Osteoblast (primary cell): ENCODE results near the gene RASEF. TPM values are rescaled to one million over a fixed set of nuclear protein-coding genes. Genes with fewer than 3 reads are reported as not detected.

ENCODE experiments used
- DNase-seq: peaks from one replicate; pipeline ENCODE4 v3.0.0; 2011; ENCODE audit warnings: low spot score, mixed read lengths; ENCODE audit not compliant: insufficient read length; ENCODE audit errors: missing footprints
- H2AFZ ChIP-seq: 2 replicates; pipeline ENCODE4 v1.6.0; 2011; ENCODE audit warnings: mild to moderate bottlenecking, low read length
- H3K27ac ChIP-seq: 2 replicates; pipeline ENCODE4 v1.5.1; 2011; ENCODE audit warnings: mild to moderate bottlenecking, low read depth, low read length, moderate library complexity
- H3K27me3 ChIP-seq: 2 replicates; pipeline ENCODE4 v1.6.0; 2012; ENCODE audit warnings: mild to moderate bottlenecking, control low read depth, inconsistent platforms, low read length, moderate library complexity; ENCODE audit not compliant: insufficient read depth
- H3K36me3 ChIP-seq: 2 replicates; pipeline ENCODE4 v1.5.1; 2011; ENCODE audit warnings: mild to moderate bottlenecking, low read length, control low read depth, moderate library complexity; ENCODE audit not compliant: insufficient read depth
- H3K4me1 ChIP-seq: 2 replicates; pipeline ENCODE4 v1.5.1; 2011; ENCODE audit warnings: mild to moderate bottlenecking, low read length, control low read depth, moderate library complexity; ENCODE audit not compliant: insufficient read depth
- H3K4me2 ChIP-seq: 2 replicates; pipeline ENCODE4 v1.6.0; 2011; ENCODE audit warnings: mild to moderate bottlenecking, low read length; ENCODE audit not compliant: insufficient read depth
- H3K4me3 ChIP-seq: fragments of 200-600 bp; sonication (generic); 3 replicates; pipeline ENCODE4 v1.5.1; 2012; ENCODE audit warnings: mild to moderate bottlenecking, low read length, inconsistent platforms; ENCODE audit not compliant: insufficient read depth
- H3K79me2 ChIP-seq: 2 replicates; pipeline ENCODE4 v1.6.0; 2012; ENCODE audit warnings: mild to moderate bottlenecking, low read length, control low read depth, inconsistent platforms; ENCODE audit not compliant: insufficient read depth
- H3K9me3 ChIP-seq: 2 replicates; pipeline ENCODE4 v1.5.1; 2011; ENCODE audit warnings: low read depth, low read length, control low read depth
- H4K20me1 ChIP-seq: 2 replicates; pipeline ENCODE4 v1.6.0; 2012; ENCODE audit warnings: mild to moderate bottlenecking, low read length, control low read depth; ENCODE audit not compliant: insufficient read depth
- total RNA-seq: library from RNA; depleted of rRNA; stranded (reverse); fragments of >200 nt; gene quantifications from 2 replicates; pipeline ENCODE4 v1.2.3, GENCODE V29; 2012
- TF ChIP-seq, protein P1 (sequence below): IDR thresholded peaks from 2 replicates; pipeline ENCODE4 v1.5.1; 2011; ENCODE audit warnings: mild to moderate bottlenecking, low read depth, low read length, moderate library complexity; ENCODE audit errors: extremely low read depth

The RASEF gene
- total RNA-seq, 1 donor, result 1.4 TPM

DNA sequence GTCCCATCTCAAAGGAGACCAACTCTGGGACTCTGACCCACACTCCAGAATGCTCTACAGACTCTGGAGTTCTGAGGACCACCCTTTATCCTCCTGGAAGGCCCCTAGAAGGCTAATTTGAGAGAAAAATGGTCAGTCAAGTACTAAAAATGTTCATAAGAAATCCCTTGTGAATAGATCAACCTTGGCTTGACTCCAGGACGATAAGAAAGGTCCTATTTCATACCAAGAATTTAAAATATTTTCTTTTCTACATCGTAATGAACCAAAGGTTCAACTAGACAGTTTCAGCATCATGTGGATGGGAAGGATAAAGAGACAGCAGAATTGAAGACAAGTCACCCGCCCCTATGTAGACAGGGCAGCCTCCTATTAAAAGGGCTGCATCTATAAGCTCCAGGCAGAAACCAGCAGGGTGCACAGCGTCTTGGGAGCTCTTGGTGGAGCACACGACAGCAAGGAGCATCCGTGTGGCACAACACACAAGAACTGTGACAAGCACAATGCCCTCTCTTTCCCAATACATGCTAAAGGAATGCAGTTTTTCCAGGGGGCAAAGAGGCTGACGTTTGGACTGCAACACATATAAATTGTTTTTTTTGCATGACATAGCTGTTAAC, 38.3 kb downstream of the RASEF start:
- Histone ChIP-seq H4K20me1 (no peaks in the 10 kb centered on the region), H2AFZ (no peak overlapping the region), H3K27ac (no peak overlapping the region), H3K4me1 (peaks cover 20% of the 10 kb centered on the region), H3K9me3 (no peaks in the 10 kb centered on the region), H3K4me3 (no peak overlapping the region), H3K79me2 (no peaks in the 10 kb centered on the region), H3K4me2 (no peak overlapping the region), H3K36me3 (no peaks in the 10 kb centered on the region), H3K27me3 (no peaks in the 10 kb centered on the region)
- TF ChIP-seq, protein P1, sequence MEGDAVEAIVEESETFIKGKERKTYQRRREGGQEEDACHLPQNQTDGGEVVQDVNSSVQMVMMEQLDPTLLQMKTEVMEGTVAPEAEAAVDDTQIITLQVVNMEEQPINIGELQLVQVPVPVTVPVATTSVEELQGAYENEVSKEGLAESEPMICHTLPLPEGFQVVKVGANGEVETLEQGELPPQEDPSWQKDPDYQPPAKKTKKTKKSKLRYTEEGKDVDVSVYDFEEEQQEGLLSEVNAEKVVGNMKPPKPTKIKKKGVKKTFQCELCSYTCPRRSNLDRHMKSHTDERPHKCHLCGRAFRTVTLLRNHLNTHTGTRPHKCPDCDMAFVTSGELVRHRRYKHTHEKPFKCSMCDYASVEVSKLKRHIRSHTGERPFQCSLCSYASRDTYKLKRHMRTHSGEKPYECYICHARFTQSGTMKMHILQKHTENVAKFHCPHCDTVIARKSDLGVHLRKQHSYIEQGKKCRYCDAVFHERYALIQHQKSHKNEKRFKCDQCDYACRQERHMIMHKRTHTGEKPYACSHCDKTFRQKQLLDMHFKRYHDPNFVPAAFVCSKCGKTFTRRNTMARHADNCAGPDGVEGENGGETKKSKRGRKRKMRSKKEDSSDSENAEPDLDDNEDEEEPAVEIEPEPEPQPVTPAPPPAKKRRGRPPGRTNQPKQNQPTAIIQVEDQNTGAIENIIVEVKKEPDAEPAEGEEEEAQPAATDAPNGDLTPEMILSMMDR, result no peak
- DNase-seq, result no peak

DNA sequence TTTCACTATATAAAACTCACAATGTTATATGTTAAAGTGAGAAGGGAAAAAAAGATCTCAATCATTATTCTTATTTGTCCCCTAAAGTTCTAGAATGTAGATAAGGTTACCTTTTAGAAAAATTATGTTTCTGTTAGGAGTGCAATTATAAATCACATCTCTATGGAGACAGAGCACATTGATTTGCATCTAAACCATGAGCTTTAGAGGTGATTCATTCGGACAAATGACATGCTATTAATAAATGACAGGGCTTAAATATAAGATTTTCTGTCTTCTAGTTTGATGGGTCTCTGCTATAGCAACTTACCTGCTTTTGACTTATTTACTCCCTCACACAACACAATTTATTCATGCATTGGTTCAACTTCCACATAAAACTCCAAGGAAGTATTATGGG, 39.8 kb downstream of the RASEF start:
- Histone ChIP-seq H3K4me3 (no peak overlapping the region), H3K9me3 (no peaks in the 10 kb centered on the region), H3K27me3 (no peaks in the 10 kb centered on the region), H3K79me2 (no peaks in the 10 kb centered on the region), H3K4me2 (no peak overlapping the region), H3K27ac (no peak overlapping the region), H3K4me1 (peaks cover 17% of the 10 kb centered on the region), H4K20me1 (no peaks in the 10 kb centered on the region), H2AFZ (no peak overlapping the region), H3K36me3 (no peaks in the 10 kb centered on the region)
- no peak for DNase-seq
- TF ChIP-seq, protein P1, result no peak

DNA sequence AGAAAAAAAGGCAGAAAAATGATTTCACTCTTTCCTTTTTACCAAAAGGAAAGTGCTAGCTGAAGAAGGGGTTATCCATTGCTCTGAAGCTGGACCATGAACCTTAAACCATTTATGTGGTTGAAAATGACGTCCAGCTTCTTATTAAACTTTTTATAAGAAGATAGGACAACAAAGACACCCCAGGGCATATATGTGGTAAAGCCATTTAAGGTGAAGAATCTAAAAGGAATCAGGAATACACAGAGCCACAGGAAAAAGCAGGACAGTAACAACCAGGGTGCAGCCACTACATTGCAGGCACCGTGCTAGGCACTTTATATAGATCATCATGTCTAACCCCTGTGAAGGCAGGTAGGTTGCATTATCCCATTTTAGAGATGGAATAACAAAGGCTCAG, 42.1 kb downstream of the RASEF start:
- Histone ChIP-seq H3K27ac (no peak overlapping the region), H3K79me2 (no peaks in the 10 kb centered on the region), H3K4me3 (no peak overlapping the region), H2AFZ (no peak overlapping the region), H3K27me3 (no peaks in the 10 kb centered on the region), H3K9me3 (no peaks in the 10 kb centered on the region), H4K20me1 (no peaks in the 10 kb centered on the region), H3K4me1 (peaks cover 4% of the 10 kb centered on the region), H3K4me2 (no peak overlapping the region), H3K36me3 (no peaks in the 10 kb centered on the region)
- TF ChIP-seq, protein P1, result no peak
- no peak for DNase-seq

DNA sequence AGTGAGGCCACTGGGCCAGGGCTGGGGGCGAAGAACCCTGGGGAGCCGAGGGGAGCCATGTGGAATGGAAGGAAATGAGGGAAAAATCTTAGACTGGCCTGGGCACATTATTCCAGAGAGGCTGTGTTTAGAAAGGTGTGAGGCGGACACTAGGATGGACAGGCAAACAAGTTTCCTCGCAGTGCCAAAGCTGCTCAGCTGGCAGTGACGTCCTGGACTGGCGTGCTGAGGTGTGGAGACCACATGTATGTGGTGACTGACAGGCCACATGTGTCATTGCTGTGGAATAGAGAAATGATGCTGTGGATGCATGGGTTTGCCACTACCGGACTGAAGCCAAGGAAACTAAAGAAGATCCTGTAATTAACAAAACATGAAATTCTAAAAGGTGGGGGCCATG, 42.6 kb downstream of the RASEF start:
- Histone ChIP-seq H3K9me3 (no peaks in the 10 kb centered on the region), H2AFZ (no peak overlapping the region), H3K27ac (no peak overlapping the region), H3K27me3 (no peaks in the 10 kb centered on the region), H3K4me2 (no peak overlapping the region), H4K20me1 (no peaks in the 10 kb centered on the region), H3K36me3 (no peaks in the 10 kb centered on the region), H3K4me1 (peaks cover 4% of the 10 kb centered on the region), H3K79me2 (no peaks in the 10 kb centered on the region), H3K4me3 (no peak overlapping the region)
- TF ChIP-seq, protein P1, result no peak
- no peak for DNase-seq
